ENCODE measurements around the gene MAP3K13. TPM values are rescaled to one million over a fixed set of nuclear protein-coding genes. Genes with fewer than 3 reads are reported as not detected.
A peak's percentile ranks its signal among the peaks of the same experiment; 100 is the strongest.

Gene MAP3K13
- total and polyA plus RNA-seq, 2 donors (not counting 1 experiment from before 2014, with no cell fraction given): 15.0 to 28.2 TPM

- Histone ChIP-seq H3K9ac (ENCODE audit: insufficient read depth, low read length) (no peak overlapping the region), H3K36me3 (ENCODE audit: control insufficient read depth, insufficient read depth, low read length) (no peaks in the 10 kb centered on the region), H3K4me1 (ENCODE audit: control insufficient read depth, extremely low read depth, insufficient read depth, low read length) (no peaks in the 10 kb centered on the region), H2AFZ (ENCODE audit: low read length) (no peak overlapping the region), H3K9me3 (ENCODE audit: control insufficient read depth, insufficient read depth, low read depth, low read length) (no peaks in the 10 kb centered on the region), H3K79me2 (ENCODE audit: control insufficient read depth, insufficient read depth, low read length) (no peaks in the 10 kb centered on the region), H3K27ac (ENCODE audit: insufficient read depth, low read length) (no peak overlapping the region), H3K27me3 (ENCODE audit: control insufficient read depth, insufficient read depth, low read length) (no peaks in the 10 kb centered on the region), H4K20me1 (ENCODE audit: control insufficient read depth, extremely low read depth, insufficient read depth, low read length) (no peaks in the 10 kb centered on the region), H3K4me3 (replicated peaks in 1 of 4; ENCODE audit: control extremely low read depth in 1 of 4, insufficient read depth in 1 of 4, low read depth in 3 of 4, low read length in 4 of 4) (no peak overlapping the region), H3K4me2 (ENCODE audit: extremely low read depth, insufficient read depth, low read length) (no peak overlapping the region)
- TF ChIP-seq EZH2 (IDR thresholded peaks at IDR 0.05; ENCODE audit: low read length, missing control alignments): no peak
- no peak for TF ChIP-seq CTCF (conservative IDR thresholded peaks at IDR 0.05 in 1 of 2, IDR thresholded peaks at IDR 0.05 in 1 of 2; ENCODE audit: low read depth in 1 of 2, low read length in 2 of 2)
- DNase-seq (ENCODE audit: low read depth in 2 of 2): peak in 1 of 2 donors; percentile 72
Measured at GRCh38 chr3:185335799-185336198, 27.1 kb upstream of the MAP3K13 start.

- Histone ChIP-seq H3K79me2 (ENCODE audit: control insufficient read depth, insufficient read depth, low read length) (no peaks in the 10 kb centered on the region), H4K20me1 (ENCODE audit: control insufficient read depth, extremely low read depth, insufficient read depth, low read length) (no peaks in the 10 kb centered on the region), H3K4me1 (ENCODE audit: control insufficient read depth, extremely low read depth, insufficient read depth, low read length) (no peaks in the 10 kb centered on the region), H3K9ac (ENCODE audit: insufficient read depth, low read length) (no peak overlapping the region), H3K27me3 (ENCODE audit: control insufficient read depth, insufficient read depth, low read length) (no peaks in the 10 kb centered on the region), H3K36me3 (ENCODE audit: control insufficient read depth, insufficient read depth, low read length) (no peaks in the 10 kb centered on the region), H3K4me2 (ENCODE audit: extremely low read depth, insufficient read depth, low read length) (no peak overlapping the region), H2AFZ (ENCODE audit: low read length) (no peak overlapping the region), H3K4me3 (replicated peaks in 1 of 4; ENCODE audit: control extremely low read depth in 1 of 4, insufficient read depth in 1 of 4, low read depth in 3 of 4, low read length in 4 of 4) (no peak overlapping the region), H3K9me3 (ENCODE audit: control insufficient read depth, insufficient read depth, low read depth, low read length) (no peaks in the 10 kb centered on the region), H3K27ac (ENCODE audit: insufficient read depth, low read length) (no peak overlapping the region)
- TF ChIP-seq CTCF (conservative IDR thresholded peaks at IDR 0.05 in 1 of 2, IDR thresholded peaks at IDR 0.05 in 1 of 2; ENCODE audit: low read depth in 1 of 2, low read length in 2 of 2) (no peak), EZH2 (IDR thresholded peaks at IDR 0.05; ENCODE audit: low read length, missing control alignments) (no peak)
- DNase-seq (ENCODE audit: low read depth in 2 of 2): no peak
Measured at GRCh38 chr3:185337231-185337816, 25.6 kb upstream of the MAP3K13 start.

GRCh38 chr3:185339945-185340344 lies 23.0 kb upstream of the MAP3K13 start:
- H3K4me1 ChIP-seq (ENCODE audit: control insufficient read depth, extremely low read depth, insufficient read depth, low read length): no peaks in the 10 kb centered on the region
- TF ChIP-seq EZH2 (IDR thresholded peaks at IDR 0.05; ENCODE audit: low read length, missing control alignments): no peak
- no peak for TF ChIP-seq CTCF (conservative IDR thresholded peaks at IDR 0.05 in 1 of 2, IDR thresholded peaks at IDR 0.05 in 1 of 2; ENCODE audit: low read depth in 1 of 2, low read length in 2 of 2)
- H3K36me3 ChIP-seq (ENCODE audit: control insufficient read depth, insufficient read depth, low read length): no peaks in the 10 kb centered on the region
- H2AFZ ChIP-seq (ENCODE audit: low read length): no peak overlapping the region
- no peak for DNase-seq (ENCODE audit: low read depth in 2 of 2)
- no peak overlapping the region for H3K9ac ChIP-seq (ENCODE audit: insufficient read depth, low read length)
- no peaks in the 10 kb centered on the region for H3K79me2 ChIP-seq (ENCODE audit: control insufficient read depth, insufficient read depth, low read length)
- no peak overlapping the region for H3K4me2 ChIP-seq (ENCODE audit: extremely low read depth, insufficient read depth, low read length)
- no peak overlapping the region for H3K4me3 ChIP-seq (replicated peaks in 1 of 4; ENCODE audit: control extremely low read depth in 1 of 4, insufficient read depth in 1 of 4, low read depth in 3 of 4, low read length in 4 of 4)
- no peaks in the 10 kb centered on the region for H3K27me3 ChIP-seq (ENCODE audit: control insufficient read depth, insufficient read depth, low read length)
- H4K20me1 ChIP-seq (ENCODE audit: control insufficient read depth, extremely low read depth, insufficient read depth, low read length): no peaks in the 10 kb centered on the region
- no peak overlapping the region for H3K27ac ChIP-seq (ENCODE audit: insufficient read depth, low read length)
- H3K9me3 ChIP-seq (ENCODE audit: control insufficient read depth, insufficient read depth, low read depth, low read length): no peaks in the 10 kb centered on the region

All from fibroblast of lung (primary cell).